ENCODE measurements around the gene DBNDD1.

DNA sequence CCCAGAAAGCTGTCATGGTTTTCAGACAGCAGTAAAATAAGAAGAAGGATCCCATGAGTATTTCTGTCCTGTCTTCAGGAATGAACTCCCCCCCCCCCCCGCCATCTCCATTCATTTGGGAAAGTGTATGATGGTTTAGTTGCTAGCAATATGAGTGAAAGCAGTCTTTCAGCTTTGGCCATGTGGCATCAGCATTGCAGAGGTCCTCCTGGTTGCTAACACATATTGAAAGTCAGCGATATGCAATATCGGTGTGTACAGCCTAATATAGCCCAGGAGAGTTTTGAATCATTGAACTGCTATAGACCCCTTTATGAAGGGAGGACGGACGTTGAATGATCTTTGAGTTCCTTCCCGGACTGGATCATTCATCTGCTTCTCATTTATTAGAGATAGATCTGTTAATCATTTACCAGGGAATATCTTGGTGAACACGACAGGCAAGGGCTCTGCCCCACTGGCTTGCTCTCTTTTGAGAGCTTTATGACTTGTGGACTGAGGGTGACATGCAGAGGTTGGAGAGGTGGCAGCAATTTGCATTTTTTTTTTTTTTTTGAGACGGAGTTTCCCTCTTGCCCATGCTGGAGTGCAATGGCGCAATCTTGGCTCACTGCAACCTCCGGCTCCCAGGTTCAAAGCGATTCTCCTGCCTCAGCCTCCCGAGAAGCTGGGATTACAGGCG is 45.5 kb downstream of the DBNDD1 start:
- no peak for TF ChIP-seq CTCF (IDR thresholded peaks at IDR 0.05)
- TF ChIP-seq POLR2A (IDR thresholded peaks at IDR 0.05), result no peak
